ENCODE data around the gene TIMP4.

DNA sequence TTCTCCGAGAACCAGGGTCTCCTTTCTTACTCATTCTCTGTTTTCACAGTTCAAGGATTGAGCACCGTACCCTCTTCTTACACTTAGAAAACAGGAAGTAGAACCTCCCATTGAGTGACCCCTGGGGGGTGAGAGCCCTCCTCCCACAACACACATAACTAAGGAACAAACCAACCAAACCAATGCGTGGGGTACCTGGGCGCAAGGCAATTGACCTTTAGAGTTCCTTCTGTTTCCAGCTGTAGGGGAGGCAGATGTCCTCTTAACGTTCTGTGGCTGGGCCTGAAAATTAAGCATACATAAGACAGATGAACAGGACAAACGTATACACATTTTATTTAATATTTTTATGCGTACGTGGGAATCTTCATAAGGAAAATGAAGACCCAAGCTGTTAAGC lies 33.5 kb upstream of the TIMP4 start:
- TF ChIP-seq, protein P1, sequence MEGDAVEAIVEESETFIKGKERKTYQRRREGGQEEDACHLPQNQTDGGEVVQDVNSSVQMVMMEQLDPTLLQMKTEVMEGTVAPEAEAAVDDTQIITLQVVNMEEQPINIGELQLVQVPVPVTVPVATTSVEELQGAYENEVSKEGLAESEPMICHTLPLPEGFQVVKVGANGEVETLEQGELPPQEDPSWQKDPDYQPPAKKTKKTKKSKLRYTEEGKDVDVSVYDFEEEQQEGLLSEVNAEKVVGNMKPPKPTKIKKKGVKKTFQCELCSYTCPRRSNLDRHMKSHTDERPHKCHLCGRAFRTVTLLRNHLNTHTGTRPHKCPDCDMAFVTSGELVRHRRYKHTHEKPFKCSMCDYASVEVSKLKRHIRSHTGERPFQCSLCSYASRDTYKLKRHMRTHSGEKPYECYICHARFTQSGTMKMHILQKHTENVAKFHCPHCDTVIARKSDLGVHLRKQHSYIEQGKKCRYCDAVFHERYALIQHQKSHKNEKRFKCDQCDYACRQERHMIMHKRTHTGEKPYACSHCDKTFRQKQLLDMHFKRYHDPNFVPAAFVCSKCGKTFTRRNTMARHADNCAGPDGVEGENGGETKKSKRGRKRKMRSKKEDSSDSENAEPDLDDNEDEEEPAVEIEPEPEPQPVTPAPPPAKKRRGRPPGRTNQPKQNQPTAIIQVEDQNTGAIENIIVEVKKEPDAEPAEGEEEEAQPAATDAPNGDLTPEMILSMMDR (conservative IDR thresholded peaks at IDR 0.05; ENCODE audit: low read length): no peak
- TF ChIP-seq EZH2phosphoT487 (IDR thresholded peaks at IDR 0.05; ENCODE audit: borderline replicate concordance): no peak

Data from Loucy (cell line).